Measurements from ENCODE around the gene CNTNAP2. TPM values are rescaled to one million over a fixed set of nuclear protein-coding genes. Genes with fewer than 3 reads are reported as not detected.
A peak's percentile ranks its signal among the peaks of the same experiment; 100 is the strongest.

CNTNAP2 gene
- total and polyA plus RNA-seq, 9 of the 15 experiments (the other 6 are each of a cell fraction or from before 2014, with no cell fraction given): 0.04 to 0.62 (median 0.09) TPM; not detected in 4

DNA sequence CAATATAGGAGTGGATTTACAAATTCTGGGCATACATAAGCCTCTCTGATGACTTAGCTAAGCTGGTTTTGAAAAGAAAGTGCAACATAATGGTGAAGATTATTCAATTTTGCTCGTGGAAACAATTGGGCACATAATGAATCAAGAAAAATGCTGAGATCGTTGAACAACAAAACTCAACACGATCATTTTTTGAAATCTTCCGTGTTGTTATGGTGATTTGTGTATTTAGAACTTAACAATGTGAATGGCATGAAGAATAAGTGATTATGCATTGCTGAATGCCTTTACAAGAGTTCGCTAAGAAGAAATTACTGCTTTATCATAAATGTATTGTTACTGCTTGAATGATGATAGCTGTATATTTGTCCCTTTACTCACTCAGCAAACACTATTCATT, 875.0 kb downstream of the CNTNAP2 start:
- Histone ChIP-seq H3K36me3 (ENCODE audit: control insufficient read depth, insufficient read depth, low read length) (no peaks in the 10 kb centered on the region), H3K4me2 (ENCODE audit: insufficient read depth, low read length) (no peak overlapping the region), H3K4me1 (replicated peaks in 1 of 2; ENCODE audit: control insufficient read depth in 2 of 2, insufficient read depth in 2 of 2, low read length in 2 of 2) (no peaks in the 10 kb centered on the region), H3K79me2 (ENCODE audit: control insufficient read depth, insufficient read depth, low read length) (no peaks in the 10 kb centered on the region), H3K27me3 (ENCODE audit: control insufficient read depth in 2 of 2, insufficient read depth in 2 of 2, low read length in 2 of 2) (no peaks in the 10 kb centered on the region), H3K27ac (ENCODE audit: extremely low read depth, low read depth, low read length) (no peak overlapping the region), H2AFZ (ENCODE audit: low read depth, low read length) (no peak overlapping the region), H3K9me1 (ENCODE audit: control insufficient read depth, insufficient read depth, low read length) (no peaks in the 10 kb centered on the region), H3K9ac (ENCODE audit: insufficient read depth in 1 of 2, low read depth in 2 of 2, low read length in 2 of 2) (no peak overlapping the region), H4K20me1 (replicated peaks; ENCODE audit: control insufficient read depth, insufficient read depth, low read length) (no peaks in the 10 kb centered on the region), H3K4me3 (no peak overlapping the region), H3K9me3 (replicated peaks; ENCODE audit: control insufficient read depth, insufficient read depth, low read depth, low read length) (no peaks in the 10 kb centered on the region)
- ChIA-PET CTCF (ENCODE audit: low intra/inter-chr PET ratio) (no interaction called here), POLR2A (no interaction called here)
- FAIRE-seq: peak; percentile 59
- 2% methylated on average over 5 of the region's 5 CpGs for WGBS (ENCODE audit: insufficient coverage, low coverage, missing lambda C conversion rate)
- BruUV-seq (replicated peaks): no TSS peak
- intact Hi-C loops (cut with micrococcal nuclease) (no loop called here), in situ Hi-C loops (cut with MboI) (no loop called here)
- no peak for DNase-seq (ENCODE audit: extremely low read depth in 1 of 4, low spot score in 3 of 4)
- TF ChIP-seq RBM15 (IDR thresholded peaks at IDR 0.05; ENCODE audit: insufficient read depth, low read length): no peak
- TF ChIP-seq, protein P1, sequence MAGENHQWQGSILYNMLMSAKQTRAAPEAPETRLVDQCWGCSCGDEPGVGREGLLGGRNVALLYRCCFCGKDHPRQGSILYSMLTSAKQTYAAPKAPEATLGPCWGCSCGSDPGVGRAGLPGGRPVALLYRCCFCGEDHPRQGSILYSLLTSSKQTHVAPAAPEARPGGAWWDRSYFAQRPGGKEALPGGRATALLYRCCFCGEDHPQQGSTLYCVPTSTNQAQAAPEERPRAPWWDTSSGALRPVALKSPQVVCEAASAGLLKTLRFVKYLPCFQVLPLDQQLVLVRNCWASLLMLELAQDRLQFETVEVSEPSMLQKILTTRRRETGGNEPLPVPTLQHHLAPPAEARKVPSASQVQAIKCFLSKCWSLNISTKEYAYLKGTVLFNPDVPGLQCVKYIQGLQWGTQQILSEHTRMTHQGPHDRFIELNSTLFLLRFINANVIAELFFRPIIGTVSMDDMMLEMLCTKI (IDR thresholded peaks at IDR 0.05; ENCODE audit: partially characterized antibody): no peak
- TF ChIP-seq, protein P2, sequence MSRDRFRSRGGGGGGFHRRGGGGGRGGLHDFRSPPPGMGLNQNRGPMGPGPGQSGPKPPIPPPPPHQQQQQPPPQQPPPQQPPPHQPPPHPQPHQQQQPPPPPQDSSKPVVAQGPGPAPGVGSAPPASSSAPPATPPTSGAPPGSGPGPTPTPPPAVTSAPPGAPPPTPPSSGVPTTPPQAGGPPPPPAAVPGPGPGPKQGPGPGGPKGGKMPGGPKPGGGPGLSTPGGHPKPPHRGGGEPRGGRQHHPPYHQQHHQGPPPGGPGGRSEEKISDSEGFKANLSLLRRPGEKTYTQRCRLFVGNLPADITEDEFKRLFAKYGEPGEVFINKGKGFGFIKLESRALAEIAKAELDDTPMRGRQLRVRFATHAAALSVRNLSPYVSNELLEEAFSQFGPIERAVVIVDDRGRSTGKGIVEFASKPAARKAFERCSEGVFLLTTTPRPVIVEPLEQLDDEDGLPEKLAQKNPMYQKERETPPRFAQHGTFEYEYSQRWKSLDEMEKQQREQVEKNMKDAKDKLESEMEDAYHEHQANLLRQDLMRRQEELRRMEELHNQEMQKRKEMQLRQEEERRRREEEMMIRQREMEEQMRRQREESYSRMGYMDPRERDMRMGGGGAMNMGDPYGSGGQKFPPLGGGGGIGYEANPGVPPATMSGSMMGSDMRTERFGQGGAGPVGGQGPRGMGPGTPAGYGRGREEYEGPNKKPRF (IDR thresholded peaks at IDR 0.05; ENCODE audit: low read depth, low read length): no peak
- TF ChIP-seq CHCHD3 (CRISPR knock-in tag; IDR thresholded peaks at IDR 0.05): no peak
- ATAC-seq: no peak
